ENCODE measurements around the gene ADAM15.

The ADAM15 gene

DNA sequence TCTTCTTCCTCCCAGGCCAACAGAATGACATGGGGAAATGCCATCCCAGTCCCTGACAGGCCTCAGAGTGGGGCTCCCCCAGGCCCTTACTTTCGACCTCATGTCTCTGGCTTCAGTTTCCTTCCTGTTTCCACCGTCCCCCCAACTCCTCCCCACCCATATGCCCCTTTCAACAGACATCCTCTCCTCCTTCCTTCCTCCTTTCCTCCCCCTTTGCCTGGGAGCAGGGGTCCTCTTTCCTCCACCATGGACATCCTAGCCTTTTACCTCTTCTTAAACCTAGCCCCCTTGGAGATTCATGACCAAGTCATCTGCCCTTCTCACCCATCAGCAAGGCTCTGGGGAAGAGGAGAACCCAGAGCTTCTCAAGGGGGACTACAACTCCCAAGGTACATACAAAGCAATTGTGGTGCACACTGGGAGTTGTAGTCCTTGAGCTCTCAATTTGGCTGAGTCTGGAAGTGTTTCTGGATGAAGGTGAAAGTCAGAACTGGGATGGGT, 44.5 kb upstream of the ADAM15 start:
- TF ChIP-seq ZBTB1 (tag by site-specific recombination; IDR thresholded peaks at IDR 0.05) (no peak), ZSCAN16 (tag by site-specific recombination; IDR thresholded peaks at IDR 0.05) (no peak), ZNF791 (tag by site-specific recombination; IDR thresholded peaks at IDR 0.05) (no peak), ZNF335 (tag by site-specific recombination; conservative IDR thresholded peaks at IDR 0.05) (peak; percentile 57), ZNF366 (tag by site-specific recombination; conservative IDR thresholded peaks at IDR 0.05) (peak; percentile 66), ZNF394 (tag by site-specific recombination; IDR thresholded peaks at IDR 0.05; ENCODE audit: borderline replicate concordance) (peak; percentile 28; the same call in 1 of the 2 replicates), ZBTB17 (tag by site-specific recombination; IDR thresholded peaks at IDR 0.05) (peak; percentile 97), KLF8 (tag by site-specific recombination; IDR thresholded peaks at IDR 0.05) (0 out of 2 replicates have a peak, but pooled peaks have one; percentile 51), ZNF140 (tag by site-specific recombination; IDR thresholded peaks at IDR 0.05) (no peak), ZNF76 (tag by site-specific recombination; IDR thresholded peaks at IDR 0.05; ENCODE audit: borderline replicate concordance, low read depth) (peak; percentile 97), BCL11B (tag by site-specific recombination; IDR thresholded peaks at IDR 0.05; ENCODE audit: low read depth) (peak; percentile 67), SP3 (tag by site-specific recombination; IDR thresholded peaks at IDR 0.05) (peak; percentile 57)
- TF ChIP-seq, protein P1, sequence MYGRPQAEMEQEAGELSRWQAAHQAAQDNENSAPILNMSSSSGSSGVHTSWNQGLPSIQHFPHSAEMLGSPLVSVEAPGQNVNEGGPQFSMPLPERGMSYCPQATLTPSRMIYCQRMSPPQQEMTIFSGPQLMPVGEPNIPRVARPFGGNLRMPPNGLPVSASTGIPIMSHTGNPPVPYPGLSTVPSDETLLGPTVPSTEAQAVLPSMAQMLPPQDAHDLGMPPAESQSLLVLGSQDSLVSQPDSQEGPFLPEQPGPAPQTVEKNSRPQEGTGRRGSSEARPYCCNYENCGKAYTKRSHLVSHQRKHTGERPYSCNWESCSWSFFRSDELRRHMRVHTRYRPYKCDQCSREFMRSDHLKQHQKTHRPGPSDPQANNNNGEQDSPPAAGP (tag by site-specific recombination; IDR thresholded peaks at IDR 0.05): 0 out of 2 replicates have a peak, but pooled peaks have one; percentile 22
- TF ChIP-seq, protein P2, sequence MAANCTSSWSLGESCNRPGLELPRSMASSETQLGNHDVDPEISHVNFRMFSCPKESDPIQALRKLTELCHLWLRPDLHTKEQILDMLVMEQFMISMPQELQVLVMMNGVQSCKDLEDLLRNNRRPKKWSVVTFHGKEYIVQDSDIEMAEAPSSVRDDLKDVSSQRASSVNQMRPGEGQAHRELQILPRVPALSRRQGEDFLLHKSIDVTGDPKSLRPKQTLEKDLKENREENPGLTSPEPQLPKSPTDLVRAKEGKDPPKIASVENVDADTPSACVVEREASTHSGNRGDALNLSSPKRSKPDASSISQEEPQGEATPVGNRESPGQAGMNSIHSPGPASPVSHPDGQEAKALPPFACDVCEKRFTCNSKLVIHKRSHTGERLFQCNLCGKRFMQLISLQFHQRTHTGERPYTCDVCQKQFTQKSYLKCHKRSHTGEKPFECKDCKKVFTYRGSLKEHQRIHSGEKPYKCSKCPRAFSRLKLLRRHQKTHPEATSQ (tag by site-specific recombination; IDR thresholded peaks at IDR 0.05): no peak
- TF ChIP-seq, protein P3, sequence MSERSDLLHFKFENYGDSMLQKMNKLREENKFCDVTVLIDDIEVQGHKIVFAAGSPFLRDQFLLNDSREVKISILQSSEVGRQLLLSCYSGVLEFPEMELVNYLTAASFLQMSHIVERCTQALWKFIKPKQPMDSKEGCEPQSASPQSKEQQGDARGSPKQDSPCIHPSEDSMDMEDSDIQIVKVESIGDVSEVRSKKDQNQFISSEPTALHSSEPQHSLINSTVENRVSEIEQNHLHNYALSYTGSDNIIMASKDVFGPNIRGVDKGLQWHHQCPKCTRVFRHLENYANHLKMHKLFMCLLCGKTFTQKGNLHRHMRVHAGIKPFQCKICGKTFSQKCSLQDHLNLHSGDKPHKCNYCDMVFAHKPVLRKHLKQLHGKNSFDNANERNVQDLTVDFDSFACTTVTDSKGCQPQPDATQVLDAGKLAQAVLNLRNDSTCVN (tag by site-specific recombination; optimal IDR thresholded peaks at IDR 0.05): no peak
- TF ChIP-seq, protein P4, sequence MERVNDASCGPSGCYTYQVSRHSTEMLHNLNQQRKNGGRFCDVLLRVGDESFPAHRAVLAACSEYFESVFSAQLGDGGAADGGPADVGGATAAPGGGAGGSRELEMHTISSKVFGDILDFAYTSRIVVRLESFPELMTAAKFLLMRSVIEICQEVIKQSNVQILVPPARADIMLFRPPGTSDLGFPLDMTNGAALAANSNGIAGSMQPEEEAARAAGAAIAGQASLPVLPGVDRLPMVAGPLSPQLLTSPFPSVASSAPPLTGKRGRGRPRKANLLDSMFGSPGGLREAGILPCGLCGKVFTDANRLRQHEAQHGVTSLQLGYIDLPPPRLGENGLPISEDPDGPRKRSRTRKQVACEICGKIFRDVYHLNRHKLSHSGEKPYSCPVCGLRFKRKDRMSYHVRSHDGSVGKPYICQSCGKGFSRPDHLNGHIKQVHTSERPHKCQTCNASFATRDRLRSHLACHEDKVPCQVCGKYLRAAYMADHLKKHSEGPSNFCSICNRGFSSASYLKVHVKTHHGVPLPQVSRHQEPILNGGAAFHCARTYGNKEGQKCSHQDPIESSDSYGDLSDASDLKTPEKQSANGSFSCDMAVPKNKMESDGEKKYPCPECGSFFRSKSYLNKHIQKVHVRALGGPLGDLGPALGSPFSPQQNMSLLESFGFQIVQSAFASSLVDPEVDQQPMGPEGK (tag by site-specific recombination; IDR thresholded peaks at IDR 0.05): 0 out of 2 replicates have a peak, but pooled peaks have one; percentile 41
- Histone ChIP-seq H3K27ac (ENCODE audit: extremely low read depth, low read depth, low read length) (peak overlapping the region; percentile 41; the same call in 1 of the 2 replicates), H3K36me3 (ENCODE audit: control insufficient read depth in 2 of 2, insufficient read depth in 1 of 2, low read length in 2 of 2) (peaks cover 0 to 2% of the 10 kb centered on the region in 2 experiments; a peak in 1 of 3 replicates), H3K4me3 (ENCODE audit: low read depth, low read length) (no peak overlapping the region), H3K9me3 (ENCODE audit: control insufficient read depth, insufficient read depth, low read depth, low read length) (no peaks in the 10 kb centered on the region), H3K4me1 (ENCODE audit: control insufficient read depth, insufficient read depth, low read length) (peaks cover 8% of the 10 kb centered on the region)
- ChIA-PET POLR2A (interaction anchor here (1.5 kb wide), 1 partner anchor 10 kb away, joined by 7 read pairs; no protein-coding TSS in a partner anchor), CTCF (interaction anchor here (0.9 to 3.5 kb wide), 2 partner anchors 11 kb away, joined by 3 to 30 read pairs; no protein-coding TSS in a partner anchor)

DNA sequence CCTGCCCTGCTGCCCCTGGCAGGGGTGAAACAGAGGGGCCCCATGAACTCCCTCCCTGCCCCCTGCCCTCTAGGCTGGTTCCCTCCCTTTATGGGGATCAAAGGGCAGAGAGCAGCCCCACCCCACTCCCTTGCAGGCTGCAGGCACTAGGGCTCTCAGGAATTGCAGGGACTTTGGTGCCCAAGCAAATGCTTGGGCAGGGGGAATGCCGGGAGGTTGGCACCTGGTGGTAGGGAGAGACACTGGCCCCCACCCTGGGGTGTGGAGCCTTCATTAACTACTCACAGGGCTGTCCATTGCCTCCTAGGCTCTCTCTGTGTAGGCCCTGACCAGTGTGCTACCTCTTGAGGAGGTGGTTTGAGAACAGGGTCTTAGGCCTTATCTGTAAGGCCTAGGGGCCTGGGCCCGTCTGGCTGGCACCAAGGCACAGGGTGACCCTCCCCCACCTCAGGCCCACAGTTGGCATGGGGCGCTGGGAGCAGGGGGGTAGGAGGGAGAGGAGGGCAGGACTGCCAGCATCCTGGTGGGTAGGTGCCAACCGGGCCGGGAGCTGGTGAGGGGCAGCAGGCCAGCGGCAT, 43.8 kb upstream of the ADAM15 start:
- CTCF ChIA-PET: interaction anchor here (0.5 to 3.5 kb wide), 5 partner anchors 8 to 55 kb away, joined by 3 to 30 read pairs (median 3); no protein-coding TSS in a partner anchor
- H3K27ac ChIP-seq (ENCODE audit: extremely low read depth, low read depth, low read length): no peak overlapping the region
- POLR2A ChIA-PET: interaction anchor here (0.7 to 1.5 kb wide), 4 partner anchors 10 to 34 kb away, joined by 3 to 7 read pairs (median 4); partner anchors contain the start of gene FLAD1
- peaks cover 13% of the 10 kb centered on the region for H3K4me1 ChIP-seq (ENCODE audit: control insufficient read depth, insufficient read depth, low read length)
- no peaks in the 10 kb centered on the region for H3K9me3 ChIP-seq (ENCODE audit: control insufficient read depth, insufficient read depth, low read depth, low read length)
- peaks cover 0 to 2% of the 10 kb centered on the region in 2 experiments; a peak in 1 of 3 replicates for H3K36me3 ChIP-seq (ENCODE audit: control insufficient read depth in 2 of 2, insufficient read depth in 1 of 2, low read length in 2 of 2)
- no peak overlapping the region for H3K4me3 ChIP-seq (ENCODE audit: low read depth, low read length)
- TF ChIP-seq GLIS2 (tag by site-specific recombination; IDR thresholded peaks at IDR 0.05) (peak; percentile 33; the same call in 1 of the 2 replicates), ZNF175 (tag by site-specific recombination; IDR thresholded peaks at IDR 0.05) (no peak), ZNF37A (tag by site-specific recombination; IDR thresholded peaks at IDR 0.05) (no peak), ZNF76 (tag by site-specific recombination; IDR thresholded peaks at IDR 0.05; ENCODE audit: borderline replicate concordance, low read depth) (no peak), KLF1 (tag by site-specific recombination; IDR thresholded peaks at IDR 0.05) (0 out of 2 replicates have a peak, but pooled peaks have one; percentile 23)
- TF ChIP-seq, protein P5, sequence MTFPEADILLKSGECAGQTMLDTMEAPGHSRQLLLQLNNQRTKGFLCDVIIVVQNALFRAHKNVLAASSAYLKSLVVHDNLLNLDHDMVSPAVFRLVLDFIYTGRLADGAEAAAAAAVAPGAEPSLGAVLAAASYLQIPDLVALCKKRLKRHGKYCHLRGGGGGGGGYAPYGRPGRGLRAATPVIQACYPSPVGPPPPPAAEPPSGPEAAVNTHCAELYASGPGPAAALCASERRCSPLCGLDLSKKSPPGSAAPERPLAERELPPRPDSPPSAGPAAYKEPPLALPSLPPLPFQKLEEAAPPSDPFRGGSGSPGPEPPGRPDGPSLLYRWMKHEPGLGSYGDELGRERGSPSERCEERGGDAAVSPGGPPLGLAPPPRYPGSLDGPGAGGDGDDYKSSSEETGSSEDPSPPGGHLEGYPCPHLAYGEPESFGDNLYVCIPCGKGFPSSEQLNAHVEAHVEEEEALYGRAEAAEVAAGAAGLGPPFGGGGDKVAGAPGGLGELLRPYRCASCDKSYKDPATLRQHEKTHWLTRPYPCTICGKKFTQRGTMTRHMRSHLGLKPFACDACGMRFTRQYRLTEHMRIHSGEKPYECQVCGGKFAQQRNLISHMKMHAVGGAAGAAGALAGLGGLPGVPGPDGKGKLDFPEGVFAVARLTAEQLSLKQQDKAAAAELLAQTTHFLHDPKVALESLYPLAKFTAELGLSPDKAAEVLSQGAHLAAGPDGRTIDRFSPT (tag by site-specific recombination; IDR thresholded peaks at IDR 0.05): peak; percentile 76; the same call in 1 of the 2 replicates
- TF ChIP-seq, protein P6, sequence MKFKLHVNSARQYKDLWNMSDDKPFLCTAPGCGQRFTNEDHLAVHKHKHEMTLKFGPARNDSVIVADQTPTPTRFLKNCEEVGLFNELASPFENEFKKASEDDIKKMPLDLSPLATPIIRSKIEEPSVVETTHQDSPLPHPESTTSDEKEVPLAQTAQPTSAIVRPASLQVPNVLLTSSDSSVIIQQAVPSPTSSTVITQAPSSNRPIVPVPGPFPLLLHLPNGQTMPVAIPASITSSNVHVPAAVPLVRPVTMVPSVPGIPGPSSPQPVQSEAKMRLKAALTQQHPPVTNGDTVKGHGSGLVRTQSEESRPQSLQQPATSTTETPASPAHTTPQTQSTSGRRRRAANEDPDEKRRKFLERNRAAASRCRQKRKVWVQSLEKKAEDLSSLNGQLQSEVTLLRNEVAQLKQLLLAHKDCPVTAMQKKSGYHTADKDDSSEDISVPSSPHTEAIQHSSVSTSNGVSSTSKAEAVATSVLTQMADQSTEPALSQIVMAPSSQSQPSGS (tag by site-specific recombination; IDR thresholded peaks at IDR 0.05; ENCODE audit: low read depth): no peak

Data from HEK293 (cell line).